ENCODE data around the gene GPR26. TPM values are rescaled to one million over a fixed set of nuclear protein-coding genes. Genes with fewer than 3 reads are reported as not detected.

The GPR26 gene
- total RNA-seq, 1 experiment from 2014 or later: not detected

DNA sequence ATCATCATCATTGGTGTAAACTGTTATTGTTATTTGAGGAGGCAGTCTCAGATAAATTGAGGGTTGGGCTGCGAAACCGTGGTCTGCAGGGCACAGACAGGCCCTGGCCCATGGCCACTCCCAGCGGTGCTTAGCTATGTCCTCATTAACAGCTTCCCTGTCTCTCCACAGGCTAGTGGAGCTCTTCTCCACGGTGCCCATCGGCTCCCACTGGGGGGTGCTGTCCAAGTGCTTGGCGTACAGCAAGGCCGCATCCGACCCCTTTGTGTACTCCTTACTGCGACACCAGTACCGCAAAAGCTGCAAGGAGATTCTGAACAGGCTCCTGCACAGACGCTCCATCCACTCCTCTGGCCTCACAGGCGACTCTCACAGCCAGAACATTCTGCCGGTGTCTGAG, 21.6 kb downstream of the GPR26 start:
- no peak overlapping the region for H3K27ac Mint-ChIP-seq (ENCODE audit: unreplicated experiment)
- CTCF ChIA-PET: no interaction called here
- intact Hi-C loops (cut with micrococcal nuclease; ENCODE audit: unreplicated experiment): no loop called here
- no peaks in the 10 kb centered on the region for H3K36me3 Mint-ChIP-seq (ENCODE audit: insufficient read depth, unreplicated experiment)
- H3K9me3 Mint-ChIP-seq (ENCODE audit: low read depth, unreplicated experiment): no peaks in the 10 kb centered on the region
- no TSS peak for BruUV-seq (replicated peaks)
- peaks cover 43% of the 10 kb centered on the region for H3K27me3 Mint-ChIP-seq (ENCODE audit: unreplicated experiment)
- H3K4me1 Mint-ChIP-seq (ENCODE audit: low read depth, unreplicated experiment): no peaks in the 10 kb centered on the region
- no peak overlapping the region for H3K4me3 Mint-ChIP-seq (ENCODE audit: low read depth, unreplicated experiment)
- no peak for DNase-seq
- TF ChIP-seq, protein P1, sequence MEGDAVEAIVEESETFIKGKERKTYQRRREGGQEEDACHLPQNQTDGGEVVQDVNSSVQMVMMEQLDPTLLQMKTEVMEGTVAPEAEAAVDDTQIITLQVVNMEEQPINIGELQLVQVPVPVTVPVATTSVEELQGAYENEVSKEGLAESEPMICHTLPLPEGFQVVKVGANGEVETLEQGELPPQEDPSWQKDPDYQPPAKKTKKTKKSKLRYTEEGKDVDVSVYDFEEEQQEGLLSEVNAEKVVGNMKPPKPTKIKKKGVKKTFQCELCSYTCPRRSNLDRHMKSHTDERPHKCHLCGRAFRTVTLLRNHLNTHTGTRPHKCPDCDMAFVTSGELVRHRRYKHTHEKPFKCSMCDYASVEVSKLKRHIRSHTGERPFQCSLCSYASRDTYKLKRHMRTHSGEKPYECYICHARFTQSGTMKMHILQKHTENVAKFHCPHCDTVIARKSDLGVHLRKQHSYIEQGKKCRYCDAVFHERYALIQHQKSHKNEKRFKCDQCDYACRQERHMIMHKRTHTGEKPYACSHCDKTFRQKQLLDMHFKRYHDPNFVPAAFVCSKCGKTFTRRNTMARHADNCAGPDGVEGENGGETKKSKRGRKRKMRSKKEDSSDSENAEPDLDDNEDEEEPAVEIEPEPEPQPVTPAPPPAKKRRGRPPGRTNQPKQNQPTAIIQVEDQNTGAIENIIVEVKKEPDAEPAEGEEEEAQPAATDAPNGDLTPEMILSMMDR (IDR thresholded peaks at IDR 0.05; ENCODE audit: unreplicated experiment): no peak

DNA sequence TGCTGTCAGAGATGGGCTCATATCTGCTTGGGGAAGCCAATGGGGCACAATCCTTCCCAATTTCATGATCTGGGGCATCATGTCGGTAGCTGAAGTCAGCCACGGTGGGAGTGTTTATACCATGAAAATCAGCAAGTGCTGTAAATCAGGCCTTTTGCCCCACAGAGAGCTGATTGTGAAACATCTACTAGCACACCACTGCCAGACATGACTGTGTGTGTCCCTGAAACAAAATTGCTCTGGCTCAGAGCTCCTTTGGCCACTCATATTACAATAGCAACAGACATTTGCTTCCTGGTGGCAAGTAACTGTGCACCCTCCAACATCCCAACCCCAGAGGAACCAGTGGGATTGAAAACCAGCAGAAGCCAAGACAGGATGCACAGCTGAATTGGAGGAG, 23.7 kb downstream of the GPR26 start:
- Mint-ChIP-seq H3K27me3 (ENCODE audit: unreplicated experiment) (peaks cover 54% of the 10 kb centered on the region), H3K36me3 (ENCODE audit: insufficient read depth, unreplicated experiment) (no peaks in the 10 kb centered on the region), H3K9me3 (ENCODE audit: low read depth, unreplicated experiment) (no peaks in the 10 kb centered on the region), H3K4me3 (ENCODE audit: low read depth, unreplicated experiment) (no peak overlapping the region), H3K4me1 (ENCODE audit: low read depth, unreplicated experiment) (no peaks in the 10 kb centered on the region), H3K27ac (ENCODE audit: unreplicated experiment) (no peak overlapping the region)
- intact Hi-C loops (cut with micrococcal nuclease; ENCODE audit: unreplicated experiment): no loop called here
- CTCF ChIA-PET: no interaction called here
- TF ChIP-seq, protein P1 (IDR thresholded peaks at IDR 0.05; ENCODE audit: unreplicated experiment): no peak
- BruUV-seq (replicated peaks): no TSS peak
- DNase-seq: no peak

DNA sequence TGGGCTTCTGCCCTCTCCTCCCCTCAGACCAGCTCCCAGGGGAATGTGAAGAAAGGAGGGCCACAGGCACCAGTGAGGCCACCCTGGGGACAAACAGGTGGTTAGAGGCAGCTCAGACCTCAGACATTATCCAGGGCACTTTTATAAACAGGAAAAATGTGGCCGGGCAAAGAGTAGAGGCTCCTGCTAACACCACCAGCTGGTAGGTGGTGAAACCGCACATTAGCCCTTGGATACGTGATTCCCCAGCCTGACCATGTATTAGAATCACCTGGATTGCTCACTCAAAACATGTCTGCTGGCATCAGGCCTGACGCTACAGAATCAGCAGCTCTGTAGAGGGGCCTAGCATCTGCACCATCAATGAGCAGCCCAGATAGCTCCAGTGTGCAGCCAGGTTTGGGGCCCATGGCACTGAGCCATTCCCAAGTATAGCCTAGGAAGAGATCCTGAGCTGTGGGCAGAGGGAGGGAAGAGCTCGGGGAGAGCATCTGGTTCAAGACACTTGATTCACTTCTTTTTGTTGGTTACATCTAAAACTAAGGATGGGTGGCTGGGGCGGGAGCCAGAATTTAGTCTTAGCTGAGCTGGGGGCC, 37.1 kb downstream of the GPR26 start:
- H3K4me3 Mint-ChIP-seq (ENCODE audit: low read depth, unreplicated experiment): no peak overlapping the region
- TF ChIP-seq, protein P1 (IDR thresholded peaks at IDR 0.05; ENCODE audit: unreplicated experiment): no peak
- CTCF ChIA-PET: interaction anchor here (0.6 kb wide), 1 partner anchor 146 kb away, joined by 5 read pairs; no protein-coding TSS in a partner anchor
- H3K36me3 Mint-ChIP-seq (ENCODE audit: insufficient read depth, unreplicated experiment): no peaks in the 10 kb centered on the region
- DNase-seq: no peak
- BruUV-seq (replicated peaks): no TSS peak
- H3K27me3 Mint-ChIP-seq (ENCODE audit: unreplicated experiment): peaks cover 47% of the 10 kb centered on the region
- intact Hi-C loops (cut with micrococcal nuclease; ENCODE audit: unreplicated experiment): no loop called here
- H3K9me3 Mint-ChIP-seq (ENCODE audit: low read depth, unreplicated experiment): no peaks in the 10 kb centered on the region
- no peaks in the 10 kb centered on the region for H3K4me1 Mint-ChIP-seq (ENCODE audit: low read depth, unreplicated experiment)
- no peak overlapping the region for H3K27ac Mint-ChIP-seq (ENCODE audit: unreplicated experiment)

DNA sequence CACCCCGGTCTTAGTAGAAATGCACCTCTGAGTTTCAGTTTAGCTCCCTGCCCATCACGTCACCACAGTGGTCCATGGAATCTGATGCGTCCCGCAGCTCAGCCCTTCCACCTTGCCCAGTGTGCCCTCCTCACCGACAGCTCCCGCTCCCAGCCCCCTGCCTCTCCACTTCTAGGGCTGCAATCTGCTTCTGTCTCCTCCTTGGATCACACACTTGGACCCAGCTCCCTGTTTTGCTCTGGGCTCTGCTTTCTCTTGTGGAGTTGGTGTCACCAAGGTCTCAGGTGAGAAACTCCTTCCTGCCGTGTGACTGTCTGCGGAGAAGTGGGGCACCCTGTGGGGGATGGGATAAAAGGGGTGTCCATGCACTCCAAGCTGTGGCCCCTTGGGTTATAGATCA, 37.9 kb downstream of the GPR26 start:
- H3K4me1 Mint-ChIP-seq (ENCODE audit: low read depth, unreplicated experiment): no peaks in the 10 kb centered on the region
- no TSS peak for BruUV-seq (replicated peaks)
- CTCF ChIA-PET: no interaction called here

More for the DNA sequence above, 37.9 kb downstream of the GPR26 start:
- peaks cover 47% of the 10 kb centered on the region for H3K27me3 Mint-ChIP-seq (ENCODE audit: unreplicated experiment)
- H3K27ac Mint-ChIP-seq (ENCODE audit: unreplicated experiment): no peak overlapping the region
- intact Hi-C loops (cut with micrococcal nuclease; ENCODE audit: unreplicated experiment): no loop called here
- no peak overlapping the region for H3K4me3 Mint-ChIP-seq (ENCODE audit: low read depth, unreplicated experiment)
- TF ChIP-seq, protein P1 (IDR thresholded peaks at IDR 0.05; ENCODE audit: unreplicated experiment): no peak
- no peaks in the 10 kb centered on the region for H3K36me3 Mint-ChIP-seq (ENCODE audit: insufficient read depth, unreplicated experiment)
- DNase-seq: no peak
- no peaks in the 10 kb centered on the region for H3K9me3 Mint-ChIP-seq (ENCODE audit: low read depth, unreplicated experiment)
